GM21528 (cell line): ENCODE data around the gene THSD4.

Experiments used
- ATAC-seq: cut with Tn5 transposase; IDR thresholded peaks from one replicate; pipeline ENCODE4 v1.9.1; 2021; ENCODE audit warnings: mild to moderate bottlenecking, moderate library complexity; ENCODE audit not compliant: unreplicated experiment, low FRiP score

Gene THSD4

DNA sequence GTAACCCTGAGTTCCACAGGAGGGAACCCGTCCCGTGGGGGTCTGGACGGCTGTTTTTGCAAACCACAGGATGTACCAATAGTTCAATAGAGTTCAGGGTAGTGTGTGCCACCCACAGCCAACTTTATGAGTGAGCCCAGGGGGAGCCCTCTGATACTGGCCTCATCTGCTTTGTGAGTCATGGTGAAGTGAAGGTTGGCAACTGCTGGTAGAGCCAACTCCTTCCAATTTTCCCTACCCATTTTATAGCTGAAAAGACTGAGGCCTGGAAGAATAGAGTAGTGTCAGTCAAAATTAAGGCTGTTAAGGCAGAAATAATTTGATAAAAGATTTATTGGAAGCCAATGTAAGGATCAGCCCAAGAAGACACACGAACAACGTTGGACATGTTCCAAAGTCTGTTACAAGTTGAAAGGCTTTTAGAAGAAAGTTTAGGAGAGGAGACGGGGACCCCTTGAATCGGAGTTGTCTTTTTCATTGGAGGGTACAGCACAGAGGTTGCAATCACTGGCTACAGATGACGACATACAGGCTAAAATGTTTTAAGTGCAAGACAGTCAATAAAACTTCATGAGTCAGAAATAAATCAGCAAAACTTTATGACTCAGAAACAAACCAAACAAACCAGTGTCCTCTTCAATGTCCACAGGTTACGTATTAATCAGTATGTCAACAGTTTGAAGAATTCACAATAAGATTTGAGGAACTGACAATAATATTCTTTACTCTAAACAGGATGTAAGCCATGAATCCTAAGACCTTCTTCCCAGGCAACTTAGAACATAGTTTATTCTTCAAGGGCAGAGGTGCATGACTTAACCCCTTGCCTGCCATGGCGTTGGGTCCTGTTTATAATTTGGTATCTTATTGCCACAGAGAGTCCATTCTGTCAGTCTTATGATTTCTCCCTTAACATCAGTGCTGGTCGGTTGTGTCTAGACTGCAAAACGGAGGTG, 632.1 kb downstream of the THSD4 start:
- ATAC-seq = no peak

DNA sequence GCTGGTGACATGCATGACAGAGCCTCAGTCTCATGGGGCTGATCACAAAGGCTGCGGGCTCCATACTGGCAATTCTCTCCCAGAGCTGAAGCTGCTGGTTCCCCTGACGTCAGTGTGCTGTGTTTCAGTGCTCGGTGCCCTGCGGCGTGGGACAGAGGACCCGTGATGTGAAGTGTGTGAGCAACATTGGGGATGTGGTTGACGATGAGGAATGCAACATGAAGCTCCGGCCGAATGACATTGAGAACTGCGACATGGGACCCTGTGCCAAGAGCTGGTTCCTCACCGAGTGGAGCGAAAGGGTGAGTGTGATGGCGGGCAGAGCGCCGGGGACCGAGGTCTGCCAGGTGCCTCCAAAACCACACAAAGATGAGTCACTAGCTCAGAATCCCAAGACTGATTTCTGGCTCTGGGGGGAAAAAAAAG, 633.0 kb downstream of the THSD4 start:
- no peak for ATAC-seq

DNA sequence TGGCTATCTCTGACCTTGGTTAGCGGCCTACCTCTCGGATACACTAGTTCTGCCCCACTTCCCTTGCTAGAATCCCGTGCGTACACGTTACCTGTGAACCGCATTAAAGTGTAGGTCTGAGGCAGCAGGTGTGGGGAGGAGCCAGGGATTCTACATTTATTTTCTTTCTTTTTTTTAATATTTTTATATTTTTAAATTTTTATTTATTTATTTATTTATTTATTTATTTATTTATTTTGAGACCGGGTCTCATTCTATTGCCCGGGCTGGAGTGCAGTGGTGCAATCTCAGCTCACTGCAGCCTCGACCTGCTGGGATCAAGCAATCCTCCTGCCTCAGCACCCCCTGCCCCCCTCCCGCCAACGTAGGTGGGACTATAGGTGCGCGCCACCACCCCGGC, 634.2 kb downstream of the THSD4 start:
- ATAC-seq = no peak

DNA sequence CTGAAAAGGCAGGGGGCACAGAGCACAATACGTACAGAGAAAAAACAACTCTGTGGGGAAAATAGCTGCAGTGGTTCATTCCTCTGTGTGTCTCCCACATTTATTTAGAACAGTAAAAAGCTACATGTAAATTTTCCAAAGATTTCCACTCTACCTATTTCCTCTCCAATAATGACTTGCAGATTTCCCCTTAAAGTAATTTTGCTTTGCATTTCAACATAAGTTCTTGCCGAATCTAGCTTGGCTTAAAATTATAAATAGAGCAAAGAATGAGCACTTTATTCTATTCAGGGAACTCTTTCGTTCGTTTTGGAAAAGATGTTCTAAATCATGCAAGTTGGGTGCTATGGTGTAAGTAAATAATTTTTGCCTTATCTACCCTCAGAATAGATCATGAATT, 636.9 kb downstream of the THSD4 start:
- ATAC-seq = no peak

DNA sequence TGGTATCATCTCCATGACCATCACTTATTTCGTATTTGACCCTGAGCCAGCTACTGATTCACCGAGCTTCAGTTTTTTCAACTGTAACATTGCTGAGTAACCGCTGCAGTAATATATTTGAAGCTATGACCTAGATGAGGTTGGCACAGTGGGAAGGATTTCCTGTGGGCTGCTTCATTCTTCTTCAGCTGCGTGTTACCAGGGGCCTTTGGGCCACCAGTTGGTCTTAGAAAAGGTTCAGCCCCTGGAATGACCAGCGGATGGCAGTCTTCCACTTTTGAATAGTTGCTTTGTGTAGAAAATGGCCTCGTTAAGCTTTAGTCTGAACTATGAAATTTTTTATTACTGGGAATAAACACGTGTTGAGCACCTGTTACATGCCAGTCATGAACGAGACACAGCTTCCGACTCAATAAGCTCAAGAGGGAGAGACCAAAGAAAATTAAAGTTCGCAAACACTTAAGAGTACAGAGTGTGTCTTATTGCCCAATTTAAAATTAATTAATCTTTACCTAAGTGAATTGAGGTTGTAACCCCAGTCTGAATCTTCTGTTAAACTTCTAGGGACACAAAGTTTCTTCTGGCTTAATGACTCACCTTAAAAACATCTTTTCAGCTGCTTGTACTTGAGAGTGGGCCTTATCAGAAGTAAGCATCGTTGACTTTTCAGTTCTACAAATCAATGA, 637.5 kb downstream of the THSD4 start:
- ATAC-seq = no peak

DNA sequence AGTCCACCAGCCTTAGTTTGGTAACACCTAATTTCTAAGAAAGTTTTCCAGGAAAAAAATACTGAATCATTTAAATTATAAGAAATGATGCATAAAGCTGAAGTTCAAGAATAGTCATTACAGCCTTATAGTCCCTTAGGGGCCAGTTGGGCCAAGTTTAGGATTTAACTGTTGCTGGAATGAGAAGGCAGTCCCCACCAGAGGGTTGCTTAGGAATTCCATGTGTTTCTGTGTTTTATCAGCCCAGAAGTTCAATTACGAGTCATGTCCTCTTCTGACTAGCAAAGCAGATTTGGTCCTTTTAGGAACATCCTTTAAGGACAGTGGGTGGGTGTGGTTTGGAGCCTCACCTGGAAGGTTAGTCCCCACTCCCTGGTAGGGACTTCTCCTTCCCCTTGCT, 638.1 kb downstream of the THSD4 start:
- ATAC-seq = no peak

DNA sequence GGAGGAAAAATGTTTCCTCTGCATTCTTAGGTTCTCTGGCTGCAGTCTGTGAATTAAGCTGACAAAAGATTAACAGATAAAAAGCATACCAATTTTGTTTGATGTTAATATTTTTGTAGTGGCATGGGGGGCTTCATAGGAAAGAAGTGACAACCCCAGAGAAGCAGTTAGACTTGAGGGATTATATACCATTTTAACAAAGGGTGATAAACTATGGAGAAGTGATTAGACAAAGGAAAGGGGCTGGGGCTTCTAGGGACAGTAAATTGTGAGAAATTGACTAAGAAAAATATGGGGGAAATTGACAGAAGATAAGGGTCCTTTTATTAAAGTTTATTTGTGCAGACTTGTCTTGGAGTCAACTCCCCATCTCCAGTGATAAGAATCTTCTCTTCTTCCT, 639.4 kb downstream of the THSD4 start:
- ATAC-seq = no peak

DNA sequence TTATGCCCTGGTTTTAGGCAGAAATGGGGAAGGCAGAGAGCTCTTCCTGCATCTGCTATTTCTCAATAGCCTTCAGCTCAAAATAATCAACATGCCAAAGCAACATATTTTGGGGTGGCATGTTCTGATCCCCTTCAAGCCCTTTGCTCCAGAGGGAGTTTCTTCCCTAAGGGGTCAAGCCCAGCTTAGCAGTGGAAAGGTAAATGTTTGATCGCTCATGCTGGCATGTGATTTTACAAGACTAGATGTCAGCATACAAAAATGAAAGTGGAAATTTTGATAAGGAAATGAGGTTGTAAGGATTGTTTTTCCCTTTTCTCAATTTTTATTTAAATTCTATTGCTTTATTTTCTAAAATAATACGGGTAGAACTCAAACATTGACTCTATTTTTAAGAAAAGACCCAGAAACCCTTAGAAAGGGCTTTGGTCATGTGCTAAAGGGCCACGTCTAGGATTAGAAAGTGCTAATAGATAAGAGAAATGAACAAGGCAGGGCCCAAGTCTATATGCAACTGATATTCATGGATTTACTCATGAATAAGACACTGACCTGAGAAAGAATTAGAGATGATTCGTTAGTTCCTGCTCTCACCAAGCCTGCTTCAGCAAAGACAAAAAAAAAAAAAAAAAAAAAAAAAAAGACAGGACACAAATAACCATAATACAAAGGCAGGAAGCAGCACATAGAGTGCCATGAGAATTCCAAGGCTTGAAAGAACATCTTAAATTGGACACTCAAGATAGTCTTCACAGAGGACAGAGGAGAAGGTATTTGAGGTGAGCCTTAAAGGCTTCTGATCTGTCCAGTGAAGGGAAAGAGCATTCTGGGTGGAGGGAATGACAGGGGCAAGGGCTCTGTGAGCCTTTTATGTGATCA, 640.1 kb downstream of the THSD4 start:
- ATAC-seq = no peak

DNA sequence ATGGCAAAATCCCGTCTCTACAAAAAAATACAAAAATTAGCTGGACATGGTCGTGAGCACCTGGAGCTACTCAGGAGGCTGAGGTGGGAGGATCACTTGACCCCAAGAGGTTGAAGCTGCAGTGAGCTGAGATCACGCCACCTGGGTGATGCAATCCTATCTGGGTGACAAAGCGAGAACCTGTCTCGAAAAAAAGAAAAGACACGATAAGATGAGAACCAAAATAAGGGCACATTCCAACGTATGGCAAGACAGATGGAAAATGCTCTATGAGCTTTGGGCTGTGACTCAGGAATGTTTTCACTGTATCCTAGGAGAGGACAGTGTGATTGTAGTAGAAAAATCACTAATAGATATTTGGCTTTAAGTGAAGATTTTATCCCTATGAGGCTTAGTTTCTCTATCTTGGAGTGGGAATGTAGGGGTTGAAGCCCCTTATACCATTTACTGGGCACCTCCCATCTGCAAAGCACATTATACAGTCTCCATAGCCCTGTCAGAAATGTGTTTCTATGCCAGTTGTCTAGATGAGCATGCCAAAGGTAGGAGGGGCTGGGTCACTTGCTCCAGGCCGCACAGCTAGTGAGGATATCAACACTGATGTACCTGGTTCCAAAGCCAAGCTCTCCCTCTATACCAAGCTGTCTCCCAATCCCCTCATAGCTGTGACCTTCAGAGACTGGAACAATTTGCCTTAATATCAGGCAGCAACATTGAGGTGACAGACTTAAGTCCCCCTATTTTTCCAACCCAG, 641.5 kb downstream of the THSD4 start:
- no peak for ATAC-seq

DNA sequence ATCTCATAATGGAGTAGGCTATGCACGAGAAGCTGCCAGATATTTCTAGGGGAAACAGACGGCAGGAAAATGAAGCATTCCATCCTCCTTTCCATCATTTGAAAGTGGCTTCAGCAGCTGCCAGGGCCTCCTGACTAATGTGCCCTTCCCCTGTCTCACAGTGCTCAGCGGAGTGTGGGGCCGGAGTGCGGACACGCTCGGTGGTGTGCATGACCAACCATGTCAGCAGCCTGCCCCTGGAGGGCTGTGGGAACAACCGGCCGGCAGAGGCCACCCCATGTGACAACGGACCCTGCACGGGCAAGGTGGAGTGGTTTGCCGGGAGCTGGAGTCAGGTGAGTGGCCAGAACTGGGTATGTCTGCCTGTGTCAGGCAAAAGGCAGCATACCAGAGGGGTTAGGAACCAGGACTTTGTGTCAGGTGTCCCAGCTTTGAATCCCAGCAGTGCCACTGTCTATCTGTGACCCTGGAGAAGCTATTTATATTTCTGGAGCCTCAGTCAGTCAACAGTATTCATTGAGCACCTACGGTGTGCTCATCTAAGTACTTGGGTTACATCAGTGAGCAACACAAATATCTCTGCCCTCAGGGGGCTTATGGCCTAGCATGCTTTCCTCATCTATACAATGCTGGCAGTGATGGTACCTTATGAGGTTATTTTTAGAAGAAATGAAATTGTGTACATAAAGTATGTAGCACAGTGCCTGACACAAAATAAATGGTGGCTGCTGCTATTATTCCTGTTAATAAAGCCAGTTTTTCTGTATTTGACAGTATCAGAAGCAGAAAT, 642.7 kb downstream of the THSD4 start:
- ATAC-seq = no peak

DNA sequence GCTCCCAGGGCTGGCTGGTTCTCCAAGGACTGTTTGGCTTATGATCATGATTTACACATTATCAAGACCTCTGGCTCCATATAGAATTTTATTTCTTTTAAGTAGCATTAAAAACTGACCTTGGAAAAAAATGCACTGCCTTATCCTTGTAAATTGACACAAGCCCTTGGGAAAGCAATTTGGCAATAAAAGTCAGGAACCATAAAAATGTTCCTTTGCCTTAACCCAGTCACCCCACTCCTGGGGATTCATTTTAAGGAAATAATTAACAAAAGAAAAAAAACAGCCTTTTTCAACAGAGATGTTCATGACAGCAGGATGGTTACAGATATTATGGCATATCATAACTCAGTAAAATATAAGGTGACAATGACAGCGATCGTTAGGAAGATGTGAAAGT, 643.4 kb downstream of the THSD4 start:
- ATAC-seq = no peak

DNA sequence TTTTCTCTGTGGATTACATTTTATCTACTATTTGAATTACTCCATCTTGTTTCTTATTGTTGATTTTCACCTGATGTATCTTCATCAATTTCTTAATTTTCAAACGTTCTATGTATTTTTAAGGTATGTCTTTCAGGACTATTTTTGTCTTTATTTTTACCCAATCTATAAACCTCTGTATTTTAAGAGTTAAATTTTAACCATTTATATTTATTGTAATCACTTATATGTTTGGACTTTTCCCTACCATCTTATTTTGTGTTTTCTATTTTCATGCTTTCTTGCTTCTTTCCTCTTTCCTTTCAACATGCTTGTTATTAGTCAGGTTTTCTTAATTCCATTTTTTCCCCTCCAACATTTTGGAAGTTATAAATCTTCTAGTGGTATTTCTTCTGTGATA, 645.6 kb downstream of the THSD4 start:
- ATAC-seq = no peak

DNA sequence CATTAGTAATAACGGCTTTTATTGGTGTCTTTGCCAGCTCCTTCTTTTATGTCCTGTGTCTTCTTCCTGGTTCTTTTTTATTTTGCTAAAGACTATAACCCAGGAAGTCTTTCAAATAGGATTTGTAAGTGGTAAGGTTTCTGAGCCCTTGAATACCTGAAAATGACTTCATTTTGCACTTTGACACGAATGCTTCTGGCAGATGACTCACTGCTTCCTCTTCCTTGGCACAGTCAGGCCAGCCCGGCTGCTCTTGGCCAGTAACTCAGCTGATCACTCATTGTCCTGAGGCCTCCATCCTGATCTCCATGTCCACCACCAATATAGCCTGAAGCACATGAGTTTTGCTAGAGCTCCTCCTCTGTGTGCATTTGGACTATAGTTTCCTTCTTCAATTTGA, 646.4 kb downstream of the THSD4 start:
- ATAC-seq = no peak

DNA sequence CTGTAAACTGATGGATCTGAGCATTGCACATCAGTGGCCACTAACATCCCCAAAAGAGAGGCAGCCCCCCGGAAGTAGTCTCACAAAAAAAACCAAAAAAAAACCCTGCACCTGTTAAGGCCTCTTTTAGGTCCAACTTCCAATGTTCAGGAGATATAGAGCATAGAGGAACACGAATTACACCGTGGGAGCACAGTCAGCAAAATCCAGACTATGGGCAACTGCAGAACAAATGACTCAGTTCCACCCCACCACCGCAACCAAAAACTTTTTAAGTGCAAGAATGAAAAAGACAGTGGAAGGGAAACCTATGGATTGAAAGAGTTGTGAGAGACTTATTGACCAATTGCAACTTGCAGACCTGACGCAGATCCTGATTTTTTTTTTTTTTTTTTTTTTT, 652.9 kb downstream of the THSD4 start:
- ATAC-seq = no peak

DNA sequence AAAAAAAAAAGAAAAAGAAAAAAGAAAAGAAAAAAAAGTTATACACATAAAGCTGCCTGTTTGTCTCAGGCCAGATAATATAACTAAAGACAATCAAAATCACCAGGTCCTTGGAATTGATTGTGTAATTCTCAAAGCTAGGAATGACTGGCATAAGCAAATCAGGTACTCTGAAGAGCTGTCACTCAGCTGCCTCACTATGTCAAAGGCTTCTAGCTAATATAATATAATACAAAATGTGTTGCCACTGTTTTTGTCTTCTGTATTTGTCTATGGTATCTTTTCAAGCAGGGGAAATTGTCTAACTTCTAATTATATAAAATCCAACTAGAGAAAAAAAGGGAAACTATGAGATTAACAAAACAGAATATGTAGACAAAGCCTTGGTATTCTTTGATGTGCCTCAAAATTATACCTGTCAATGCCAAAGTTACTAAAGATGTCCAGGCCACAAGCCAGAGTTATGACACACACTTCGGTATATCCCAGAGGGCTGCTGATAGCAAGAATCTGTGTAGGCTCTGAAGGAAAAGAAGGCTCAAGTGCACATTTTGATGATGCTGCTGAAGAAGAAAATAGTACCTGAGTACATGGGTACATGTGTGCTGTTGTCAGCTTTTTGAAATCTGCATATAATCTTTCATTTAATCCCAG, 658.1 kb downstream of the THSD4 start:
- ATAC-seq = no peak

DNA sequence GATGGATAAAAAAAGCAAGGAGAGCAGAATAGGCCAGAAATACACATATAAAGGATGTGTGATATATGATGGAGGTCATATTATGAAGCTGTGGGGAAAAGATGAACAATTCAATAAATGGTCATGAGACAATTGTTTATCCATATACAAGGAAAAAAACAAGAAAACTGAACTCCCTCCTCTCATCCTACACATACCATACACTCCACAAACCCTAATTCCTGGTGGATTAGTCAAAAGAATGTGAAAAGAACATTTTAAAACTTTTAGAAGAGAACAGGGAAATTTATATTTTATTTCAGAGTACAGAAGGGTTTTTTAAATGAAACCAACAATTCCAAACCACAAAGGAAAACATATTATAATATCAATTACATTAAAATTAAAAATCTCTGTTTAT, 660.6 kb downstream of the THSD4 start:
- ATAC-seq = no peak

DNA sequence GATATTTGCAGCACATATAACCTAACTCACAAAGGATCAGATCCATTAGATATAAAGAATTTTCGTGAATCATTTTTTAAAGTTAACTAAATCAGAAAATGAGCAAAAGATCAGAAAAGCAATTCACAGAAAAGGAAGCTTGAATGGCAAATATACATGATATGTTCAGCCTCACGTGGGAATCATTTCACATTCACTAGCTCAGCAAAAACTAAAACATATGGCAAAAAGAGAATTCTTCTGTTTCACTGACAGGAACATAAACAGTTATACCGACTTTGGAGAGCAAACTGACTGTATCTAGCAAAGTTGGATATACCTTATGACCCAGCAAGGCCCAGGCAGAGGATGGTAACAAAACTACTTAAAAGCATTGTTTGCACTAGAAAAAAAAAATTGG, 661.0 kb downstream of the THSD4 start:
- ATAC-seq = no peak

DNA sequence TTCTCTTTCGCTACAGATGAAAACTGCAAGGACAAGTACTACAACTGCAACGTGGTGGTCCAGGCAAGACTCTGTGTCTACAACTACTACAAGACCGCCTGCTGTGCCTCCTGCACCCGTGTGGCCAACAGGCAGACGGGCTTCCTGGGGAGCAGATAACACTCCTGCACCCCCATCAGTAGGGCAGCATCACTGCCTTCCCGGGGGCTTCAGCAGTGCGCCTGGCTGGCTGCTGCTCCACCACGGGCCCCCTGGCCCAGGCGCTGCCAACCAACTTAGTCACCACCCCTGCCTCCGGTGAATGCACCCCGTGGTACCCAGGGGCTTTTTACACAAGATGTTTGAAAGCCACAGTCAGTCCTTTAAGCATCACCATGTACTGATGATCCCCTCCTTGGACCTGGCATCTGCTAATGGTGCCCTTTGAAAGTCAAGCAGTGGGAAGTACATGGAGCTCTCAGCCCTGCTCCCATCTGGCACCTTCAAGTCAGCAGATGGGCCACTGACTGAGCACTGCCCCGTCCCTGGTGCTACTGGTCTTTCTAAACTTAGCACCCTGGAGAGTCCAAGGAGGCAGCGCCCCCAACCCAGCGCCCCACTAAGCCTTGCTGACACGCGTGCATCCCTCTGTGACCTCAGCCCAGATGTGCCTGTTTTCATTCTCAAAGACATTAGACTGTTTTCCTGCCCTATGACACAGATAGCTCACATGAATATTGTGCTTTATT, 662.1 kb downstream of the THSD4 start:
- ATAC-seq = no peak
